Gastrocnemius medialis (tissue), 4 donors: ENCODE measurements around the gene EIF3F.

Experiments
- CTCF ChIP-seq, 5 experiments: fragments of 450-650 bp in 3 of 5; fragments of 200-600 bp in 2 of 5; sonication (generic) in 2 of 5; IDR thresholded peaks in 4 of 5; conservative IDR thresholded peaks in 1 of 5; 1 replicate in 4 of 5; 2 replicates in 1 of 5; pipeline ENCODE4 v1.5.1; 2016 to 2019; ENCODE audit warnings: antibody characterized with exemption in 5 of 5, mild to moderate bottlenecking in 3 of 5, moderate library complexity in 3 of 5
- POLR2A ChIP-seq, 2 donors: fragments of 450-650 bp; IDR thresholded peaks; one replicate each; pipeline ENCODE4 v1.6.1; 2017; ENCODE audit warnings: antibody characterized with exemption in 2 of 2, mild to moderate bottlenecking in 2 of 2, moderate library complexity in 2 of 2

DNA sequence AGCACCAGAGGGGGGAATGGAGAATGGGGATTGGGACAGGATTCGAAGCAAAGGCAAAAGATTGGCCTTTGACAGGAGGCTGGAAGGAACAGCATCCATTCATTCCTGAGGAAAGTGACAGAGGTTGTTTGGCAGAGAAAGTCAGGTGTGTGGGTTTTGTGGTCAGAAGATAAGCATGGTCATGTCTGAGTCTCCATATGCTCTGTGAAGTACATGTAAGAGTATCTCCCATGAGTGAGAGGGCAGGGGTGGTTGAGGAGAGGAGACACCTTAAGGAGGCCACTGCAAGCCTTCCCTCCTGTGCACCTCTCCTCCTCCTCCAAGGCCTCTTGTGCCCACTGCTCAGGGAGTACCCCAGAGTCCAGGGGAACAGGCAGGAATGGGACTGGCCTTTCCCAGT is 20.0 kb upstream of the EIF3F start:
- TF ChIP-seq CTCF (IDR thresholded peaks at IDR 0.05 in 4 of 5, conservative IDR thresholded peaks at IDR 0.05 in 1 of 5) (no peak), POLR2A (IDR thresholded peaks at IDR 0.05) (no peak)
